Activated T-cell treated with anti-CD3 and anti-CD28 coated beads for 48 hours (primary cell): ENCODE measurements around the gene CDC123.
A peak's percentile ranks its signal among the peaks of the same experiment; 100 is the strongest.
"Not testable (repeated sequence)": the region's sequence is repeated elsewhere in the genome, so short reads cannot be mapped to it uniquely, and the experiment has no call there.

ENCODE experiments used
- DNase-seq: peaks from one replicate; pipeline ENCODE4 v3.0.0-alpha.2; 2020; ENCODE audit warnings: low read depth

The CDC123 gene

GRCh38 chr10:12235116-12235694, 39.2 kb downstream of the CDC123 start:
- no peak for DNase-seq

- no peak for DNase-seq
Observed at GRCh38 chr10:12235796-12236195, 39.8 kb downstream of the CDC123 start.

- no peak for DNase-seq
Observed at GRCh38 chr10:12237265-12238220, 41.6 kb downstream of the CDC123 start.

GRCh38 chr10:12238821-12239220, 42.8 kb downstream of the CDC123 start:
- no peak for DNase-seq

GRCh38 chr10:12241810-12242529, 46.0 kb downstream of the CDC123 start:
- peak; percentile 41 for DNase-seq

GRCh38 chr10:12243864-12244620, 48.1 kb downstream of the CDC123 start:
- no peak for DNase-seq

GRCh38 chr10:12250181-12250580, 54.2 kb downstream of the CDC123 start:
- no peak for DNase-seq

- DNase-seq = not testable (repeated sequence)
Observed at GRCh38 chr10:12250702-12251101, 54.7 kb downstream of the CDC123 start.

- no peak for DNase-seq
Observed at GRCh38 chr10:12251581-12251980, 55.6 kb downstream of the CDC123 start.

- DNase-seq = no peak
Observed at GRCh38 chr10:12252882-12253546, 57.0 kb downstream of the CDC123 start.

- DNase-seq = no peak
Observed at GRCh38 chr10:12255048-12255447, 59.1 kb downstream of the CDC123 start.

GRCh38 chr10:12259988-12260387, 64.0 kb downstream of the CDC123 start:
- DNase-seq = no peak

GRCh38 chr10:12262278-12262981, 66.4 kb downstream of the CDC123 start:
- no peak for DNase-seq

GRCh38 chr10:12264204-12264940, 68.4 kb downstream of the CDC123 start:
- DNase-seq = peak; percentile 72

GRCh38 chr10:12269056-12269455, 73.1 kb downstream of the CDC123 start:
- no peak for DNase-seq

GRCh38 chr10:12271210-12271540, 75.2 kb downstream of the CDC123 start:
- no peak for DNase-seq

GRCh38 chr10:12277862-12278261, 81.9 kb downstream of the CDC123 start:
- DNase-seq = not testable (repeated sequence)

GRCh38 chr10:12279281-12279680, 83.3 kb downstream of the CDC123 start:
- no peak for DNase-seq

- DNase-seq = no peak
Observed at GRCh38 chr10:12287772-12288171, 91.8 kb downstream of the CDC123 start.

- not testable (repeated sequence) for DNase-seq
Observed at GRCh38 chr10:12297784-12298183, 101.8 kb downstream of the CDC123 start.
